Superior temporal gyrus (tissue), 1 donor: Measurements from ENCODE around the gene GRID2.
"Not testable (repeated sequence)": the region's sequence is repeated elsewhere in the genome, so short reads cannot be mapped to it uniquely, and the experiment has no call there.

Experiments used
- DNase-seq: peaks from one replicate; pipeline ENCODE4 v3.0.0-alpha.2; 2016; ENCODE audit errors: extremely low spot score

The GRID2 gene

DNA sequence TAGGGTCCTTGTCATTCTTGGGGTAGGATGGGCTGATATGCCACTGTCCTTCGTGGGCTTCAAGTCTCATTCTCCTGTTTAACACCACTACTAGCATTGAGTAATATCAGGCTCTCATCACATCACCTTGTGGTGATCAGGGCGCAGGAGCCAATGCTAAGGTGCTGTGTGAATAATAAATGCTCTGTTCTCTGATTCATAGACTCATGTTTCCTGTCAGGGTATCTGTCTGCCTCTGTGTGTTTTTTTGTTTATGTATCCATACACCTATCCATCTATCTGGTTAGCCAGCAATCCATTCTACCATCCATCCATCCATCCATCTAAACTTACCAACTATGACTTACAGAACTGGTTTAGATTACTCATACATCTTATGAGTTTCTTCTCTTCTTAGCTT lies 999.7 kb downstream of the GRID2 start:
- no peak for DNase-seq

DNA sequence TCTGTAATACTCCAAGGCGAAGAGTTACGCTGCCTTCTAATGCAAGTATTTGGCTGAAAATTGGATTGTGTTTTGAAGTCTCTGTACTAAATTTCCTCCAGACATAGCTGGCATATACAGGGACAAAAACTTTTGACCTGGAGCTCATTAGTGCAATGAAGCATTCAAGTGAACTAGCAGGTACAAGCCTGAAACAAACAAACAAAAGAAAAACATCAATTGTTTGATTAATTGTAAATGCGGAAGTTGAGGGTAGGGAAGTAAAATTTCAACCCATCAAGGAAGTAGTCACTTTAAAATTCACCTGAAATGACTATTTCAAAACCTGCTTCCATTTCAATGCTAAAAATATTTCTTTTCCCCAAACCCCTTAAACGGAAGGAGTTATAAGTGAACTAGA lies 1008.5 kb downstream of the GRID2 start:
- no peak for DNase-seq

DNA sequence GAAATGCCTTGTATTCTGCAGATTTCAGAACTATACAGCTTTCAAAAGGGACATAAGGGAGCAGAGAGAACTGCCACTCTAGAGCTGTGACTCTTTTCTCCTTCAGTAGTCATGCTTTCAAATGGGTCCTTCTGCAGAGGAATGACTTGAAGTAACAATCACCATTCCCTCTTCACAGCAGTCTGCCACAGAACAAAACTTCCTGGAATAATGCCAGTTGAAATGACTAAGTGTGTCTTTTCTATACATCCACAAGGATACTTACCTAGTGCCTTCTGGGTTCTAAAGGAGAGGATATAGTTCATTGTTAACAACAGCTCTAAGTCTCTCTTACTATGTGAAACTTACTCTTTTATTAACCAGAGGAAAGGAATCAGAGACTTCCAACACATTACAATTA lies 1009.4 kb downstream of the GRID2 start:
- peak; percentile 41 for DNase-seq

DNA sequence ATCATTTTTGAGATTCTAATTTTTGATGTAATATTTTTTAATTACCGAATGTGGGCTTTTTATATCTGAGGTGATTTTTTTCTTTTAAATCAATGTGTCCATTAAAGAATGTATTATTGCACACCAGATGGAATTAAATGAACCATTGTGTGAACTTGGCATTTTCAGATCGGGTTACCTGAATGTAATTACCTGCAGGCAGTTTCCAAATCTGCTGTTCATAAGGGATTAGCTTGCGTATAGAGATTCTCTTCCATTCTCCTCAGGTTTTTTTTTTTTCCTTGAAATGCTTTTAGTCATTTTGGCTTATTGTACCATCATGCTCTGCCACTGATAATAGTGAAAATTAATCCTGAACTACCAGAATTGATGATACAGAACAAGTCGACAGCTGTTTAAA lies 1013.3 kb downstream of the GRID2 start:
- DNase-seq = no peak

DNA sequence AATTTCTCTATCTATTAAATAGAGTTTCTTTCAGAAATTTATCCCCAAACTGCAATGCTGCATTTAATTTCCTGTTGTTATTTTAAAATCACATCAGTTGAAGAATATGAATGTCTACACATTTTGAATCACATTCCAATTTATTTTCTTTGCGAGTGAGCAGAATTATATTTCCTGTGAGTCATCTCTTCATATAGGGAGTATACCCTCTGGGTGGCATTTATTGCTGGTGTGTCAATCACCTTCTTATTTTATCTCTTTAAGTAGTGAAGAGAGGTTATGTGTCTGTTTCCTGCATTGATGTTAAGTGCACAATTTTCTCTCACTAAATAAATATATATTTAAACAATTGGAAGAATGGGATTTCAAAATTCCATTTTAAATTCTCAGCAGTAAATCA lies 1013.8 kb downstream of the GRID2 start:
- DNase-seq = no peak

DNA sequence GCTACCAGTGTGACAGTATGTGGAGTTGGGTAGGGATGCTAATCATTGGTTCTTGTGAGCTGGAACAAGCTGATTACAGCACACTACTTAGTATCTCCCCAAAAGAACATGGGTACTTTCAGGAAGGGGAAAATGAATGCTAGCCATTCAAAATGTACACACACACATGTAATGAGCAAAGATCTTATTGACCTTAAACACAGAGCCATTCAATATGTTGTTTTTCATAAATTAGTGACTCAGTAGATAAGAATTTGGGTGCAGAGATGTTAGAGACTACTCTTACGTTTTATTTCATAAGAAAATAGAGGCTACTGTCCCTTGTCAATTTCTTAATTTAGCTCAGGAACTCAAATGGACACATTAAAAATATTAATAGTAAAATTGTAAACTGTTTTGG lies 1015.3 kb downstream of the GRID2 start:
- no peak for DNase-seq

DNA sequence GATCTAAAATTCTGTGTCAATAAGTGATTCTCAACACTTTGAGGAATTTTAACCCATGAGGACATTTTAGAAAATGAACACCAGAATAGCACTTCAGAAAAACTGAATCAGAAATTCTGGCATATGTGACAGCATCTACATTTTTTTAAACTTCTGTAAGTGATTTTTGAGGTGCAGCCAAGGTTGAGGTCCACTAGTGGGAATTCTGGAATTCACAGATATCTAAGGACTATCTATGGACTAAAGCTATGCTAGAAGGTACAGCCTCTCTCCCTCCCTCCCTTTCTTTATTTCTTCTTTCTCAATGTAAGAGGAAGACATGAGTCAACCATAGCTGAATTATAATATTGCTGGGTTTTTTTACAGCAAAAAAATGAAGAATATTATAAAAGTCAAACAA lies 1016.6 kb downstream of the GRID2 start:
- DNase-seq = no peak

DNA sequence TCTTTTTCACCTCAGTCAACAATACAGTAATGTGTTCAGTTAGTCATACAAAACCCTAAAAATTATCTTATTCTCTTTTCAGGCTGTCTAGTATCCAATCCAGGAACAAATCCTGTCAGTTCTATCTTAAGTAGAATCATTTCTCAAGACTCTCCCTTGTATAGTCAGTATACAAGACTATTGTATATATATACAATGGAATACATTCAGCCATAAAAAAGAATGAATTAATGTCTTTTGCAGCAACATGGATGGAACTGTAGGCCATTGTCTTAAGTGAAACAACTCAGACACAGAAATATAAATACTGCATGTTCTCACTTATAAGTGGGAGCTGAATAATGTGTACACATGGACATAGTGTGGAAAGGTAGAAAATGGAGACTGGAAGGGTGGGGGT lies 1023.6 kb downstream of the GRID2 start:
- no peak for DNase-seq

DNA sequence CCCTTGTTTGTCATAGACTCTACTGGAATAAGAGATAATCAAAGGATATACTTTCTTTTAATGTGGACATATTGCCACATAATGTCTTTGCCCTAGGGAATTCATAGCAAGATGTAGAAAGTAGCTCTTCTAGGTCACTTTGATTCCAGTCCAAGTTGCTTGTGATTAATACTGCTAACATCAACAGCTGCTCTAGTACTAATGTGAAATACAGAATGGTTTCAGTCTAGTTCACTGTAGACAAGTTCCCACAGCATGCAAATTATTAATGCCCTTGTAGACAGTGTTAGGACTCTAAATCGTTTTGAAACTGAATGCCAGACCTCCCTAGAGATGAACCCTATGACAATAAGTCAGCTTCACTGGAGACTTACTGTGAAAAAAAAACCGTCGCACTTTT lies 1030.2 kb downstream of the GRID2 start:
- no peak for DNase-seq

DNA sequence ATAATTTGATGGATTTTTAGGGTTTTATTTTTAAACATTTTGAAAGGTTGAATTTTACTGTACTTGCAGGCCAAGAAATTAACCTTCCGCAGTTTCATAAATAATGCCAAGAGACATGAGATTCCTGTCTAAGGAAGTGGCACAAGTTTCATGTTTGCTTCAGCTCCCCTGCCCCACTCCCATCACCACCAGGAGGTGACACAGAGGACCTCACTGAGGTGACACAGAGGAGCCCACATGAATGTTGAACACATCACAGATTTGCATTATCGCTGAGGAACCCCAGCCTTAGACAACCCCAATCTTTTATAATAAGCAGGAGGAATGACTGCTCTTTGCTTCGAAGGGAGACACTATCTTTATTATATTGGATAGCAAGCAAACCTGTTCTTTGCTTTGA lies 1033.4 kb downstream of the GRID2 start:
- no peak for DNase-seq

DNA sequence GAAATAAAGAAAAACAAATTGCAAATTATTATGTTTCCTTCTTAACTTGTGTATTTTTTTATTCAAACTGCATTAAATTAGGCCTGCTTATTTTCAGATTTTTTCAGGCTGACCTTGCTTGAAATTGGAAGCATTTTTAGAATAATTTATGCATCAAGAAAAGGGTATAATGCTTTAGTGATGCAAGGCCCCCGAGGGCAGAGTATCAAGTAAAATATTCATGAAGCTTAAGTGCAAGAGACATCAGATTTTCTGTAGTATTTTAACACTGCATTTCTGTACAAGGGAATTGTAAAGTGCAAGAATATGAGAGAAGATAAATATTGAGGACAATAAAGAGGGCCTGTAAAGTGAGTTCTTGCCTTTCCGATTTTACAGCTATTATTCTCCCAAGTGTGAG lies 1039.0 kb downstream of the GRID2 start:
- DNase-seq = no peak

DNA sequence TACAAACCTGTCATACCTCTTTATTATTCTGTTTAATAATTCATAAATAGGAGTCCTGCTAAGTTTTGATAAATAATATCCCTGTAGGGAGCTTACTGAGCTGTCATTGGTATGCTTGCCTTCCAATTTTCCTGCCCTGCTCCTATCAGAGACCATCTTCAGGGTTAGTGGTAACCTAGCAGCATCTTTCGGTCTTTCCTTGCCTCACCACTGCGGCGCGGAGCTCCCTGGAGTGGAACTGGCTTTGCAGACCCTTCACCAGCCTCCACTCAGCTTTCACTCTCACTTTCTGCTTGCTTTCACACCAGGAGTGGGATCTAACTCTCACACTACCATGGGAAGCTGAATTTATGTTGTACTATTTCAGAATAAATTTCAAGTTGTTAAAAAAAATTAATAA lies 1043.1 kb downstream of the GRID2 start:
- no peak for DNase-seq

DNA sequence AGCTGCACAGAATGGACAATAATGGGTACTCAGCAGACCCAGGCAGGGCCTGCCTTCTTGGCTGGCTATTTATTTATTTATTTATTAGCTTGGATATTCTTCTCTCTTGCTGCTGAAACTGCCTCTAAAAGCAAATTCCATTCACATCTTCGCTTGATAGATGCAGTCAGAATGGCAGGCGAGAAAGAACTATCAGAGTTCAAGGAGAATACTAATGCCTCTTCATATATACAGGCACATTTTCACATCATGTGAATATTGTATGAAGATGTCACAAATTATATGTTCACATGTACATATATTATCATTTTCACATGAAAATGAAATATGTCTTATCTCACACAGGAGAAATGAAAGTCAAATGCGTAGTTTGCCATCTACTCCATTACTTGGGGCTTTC lies 1045.1 kb downstream of the GRID2 start:
- DNase-seq = no peak

DNA sequence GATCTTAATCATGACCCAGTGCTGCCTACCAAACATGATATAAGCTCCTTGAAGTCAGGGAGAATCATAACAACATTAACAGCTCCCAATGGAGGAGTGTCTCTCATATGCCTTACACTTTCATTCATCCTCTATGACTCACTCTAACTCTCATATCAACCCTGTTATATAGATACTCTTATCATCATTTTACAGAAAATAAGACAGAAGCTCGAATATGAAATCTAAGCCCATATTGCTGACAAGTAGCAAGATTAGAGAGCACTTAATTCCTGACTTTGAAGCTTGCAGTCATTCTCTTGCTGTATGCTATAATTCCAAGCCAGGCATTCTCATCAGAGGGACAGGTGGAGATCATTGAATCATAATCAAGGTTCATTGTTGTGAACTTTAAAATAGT lies 1048.1 kb downstream of the GRID2 start:
- no peak for DNase-seq

DNA sequence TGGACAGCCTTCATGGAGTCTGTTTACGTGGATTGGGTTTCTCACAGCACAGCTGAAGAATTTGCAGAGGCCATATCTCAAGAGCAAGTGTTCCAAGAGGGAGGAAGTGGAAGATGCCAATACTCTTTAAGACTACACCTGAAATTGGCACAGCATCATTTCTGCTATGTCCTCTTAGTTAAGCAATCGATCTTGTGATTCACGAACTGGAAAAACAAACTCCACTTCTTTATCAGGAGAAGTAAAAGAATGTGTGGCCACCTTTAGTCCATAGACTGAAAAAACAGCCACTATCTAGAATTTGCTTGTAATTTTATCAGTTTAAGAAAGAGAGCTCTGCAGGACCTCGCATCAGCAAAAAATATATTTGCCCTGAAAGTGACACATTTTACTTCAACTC lies 1051.6 kb downstream of the GRID2 start:
- no peak for DNase-seq

DNA sequence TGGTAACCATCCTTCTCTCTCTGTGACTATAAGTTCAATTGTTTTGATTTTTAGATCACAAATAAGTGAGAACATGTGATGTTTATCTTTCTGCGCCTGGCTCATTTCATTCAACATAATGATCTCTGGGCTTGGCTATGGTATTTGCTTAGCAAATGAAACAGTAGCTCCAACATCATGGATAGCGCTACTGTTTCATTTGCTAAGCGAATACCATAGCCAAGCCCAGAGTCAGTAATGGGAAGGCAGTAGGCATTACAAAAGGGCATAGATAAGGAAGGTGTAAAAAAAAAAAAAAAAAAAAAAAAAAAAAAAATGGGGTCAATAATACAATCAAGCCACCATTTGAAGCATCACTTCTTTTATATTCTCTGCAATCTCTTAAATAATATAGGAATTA lies 1055.8 kb downstream of the GRID2 start:
- DNase-seq = no peak

DNA sequence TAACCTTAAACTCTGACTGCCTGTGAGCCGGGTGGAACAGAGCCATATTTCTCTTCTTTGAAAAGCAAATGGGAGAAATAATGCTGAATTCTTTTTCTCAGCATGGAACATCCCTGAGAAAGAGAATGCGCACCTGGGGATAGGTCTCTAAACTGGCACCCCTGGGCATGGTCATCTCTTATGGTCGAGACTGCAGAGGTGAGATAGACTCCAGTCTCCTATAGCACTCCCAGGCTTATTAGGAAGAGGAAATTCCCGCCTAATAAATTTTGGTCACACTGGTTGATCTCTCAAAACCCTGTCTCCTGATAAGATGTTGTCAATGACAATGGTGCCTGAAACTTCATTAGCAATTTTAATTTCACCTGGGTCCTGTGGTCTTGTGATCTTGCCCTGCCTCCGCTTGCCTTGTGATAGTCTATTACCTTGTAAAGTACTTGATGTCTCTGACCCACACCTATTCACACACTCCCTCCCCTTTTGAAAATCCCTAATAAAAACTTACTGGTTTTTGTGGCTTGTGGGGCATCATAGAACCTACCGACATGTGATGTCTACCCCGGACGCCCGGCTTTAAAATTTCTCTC lies 1062.5 kb downstream of the GRID2 start:
- not testable (repeated sequence) for DNase-seq

DNA sequence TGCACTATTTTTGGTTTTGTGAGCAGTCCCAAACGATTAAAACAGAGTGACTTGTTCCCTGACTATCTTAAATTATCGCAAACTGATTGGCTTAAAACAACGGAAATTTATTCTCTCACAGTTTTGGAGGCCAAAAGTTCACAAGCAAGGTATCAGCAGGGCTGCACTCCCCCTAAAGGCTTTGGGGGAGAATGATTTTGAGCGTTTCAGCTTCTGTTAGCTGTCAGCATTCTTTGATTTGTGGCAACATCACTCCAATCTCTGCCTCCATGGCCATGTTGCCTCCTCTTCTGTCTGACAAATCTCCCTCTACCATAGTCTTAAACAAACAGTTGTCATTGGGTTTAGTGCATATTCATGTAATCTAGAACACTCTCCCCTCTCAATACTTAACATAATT lies 1065.2 kb downstream of the GRID2 start:
- no peak for DNase-seq

DNA sequence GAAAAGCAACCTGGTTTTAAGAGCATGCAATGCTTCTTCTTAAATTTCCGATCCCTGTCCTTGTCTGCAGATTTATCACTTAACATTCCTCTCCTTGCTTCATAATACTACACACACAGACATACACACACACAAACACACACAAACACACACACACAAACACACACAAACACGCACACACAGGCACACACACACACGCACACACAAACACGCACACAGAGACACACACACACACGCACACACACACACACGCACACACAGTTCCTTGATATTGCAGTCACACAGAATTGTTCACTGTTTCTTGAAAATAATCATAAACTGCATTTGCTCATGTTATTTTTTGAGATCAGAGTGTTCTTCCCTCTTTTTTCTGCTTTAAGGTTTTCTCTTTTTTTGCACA lies 1066.5 kb downstream of the GRID2 start:
- DNase-seq = no peak

DNA sequence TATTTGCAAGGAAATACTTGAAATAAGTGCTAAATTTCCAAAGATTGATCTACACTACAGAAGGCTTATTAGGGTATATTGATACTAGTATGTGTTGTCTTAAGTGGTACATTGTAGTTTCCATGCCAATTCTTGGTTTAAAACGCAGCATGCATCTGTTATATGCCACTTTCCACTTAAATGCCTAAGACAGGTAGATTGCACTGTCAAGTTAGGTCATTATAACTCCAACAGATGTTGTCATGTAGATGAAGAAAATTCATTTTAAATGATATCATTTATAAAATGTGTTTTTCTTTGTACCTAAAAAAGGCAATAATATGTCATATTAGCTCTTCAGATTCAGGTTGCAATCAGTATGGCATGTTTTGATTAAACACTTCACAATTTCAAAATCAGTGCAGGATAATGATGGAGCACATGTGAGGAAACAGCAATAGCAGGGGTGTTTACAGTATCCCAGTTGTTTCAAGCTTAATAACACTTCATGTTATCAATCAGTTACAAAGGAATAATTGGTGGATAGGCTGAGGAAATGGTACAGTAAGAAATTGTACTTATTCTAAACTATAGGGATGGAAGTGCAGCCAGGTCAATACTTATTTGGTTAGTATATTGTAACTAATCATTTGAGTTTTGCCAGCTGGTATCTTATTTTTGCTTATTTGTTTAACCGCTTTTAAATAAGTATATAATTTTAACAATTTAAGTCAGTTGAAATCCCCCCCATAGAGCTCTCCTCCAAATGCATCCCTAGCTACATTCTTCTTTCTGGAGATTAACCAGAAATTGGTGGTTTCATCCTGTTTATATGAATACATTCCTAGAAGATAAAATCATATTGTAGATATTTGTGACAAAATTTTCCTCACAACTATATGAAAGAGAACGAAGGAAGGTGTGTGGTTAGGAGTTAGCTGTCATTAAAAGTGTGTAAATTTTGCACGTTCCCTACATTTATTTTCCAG lies 1070.4 kb downstream of the GRID2 start:
- DNase-seq = no peak

DNA sequence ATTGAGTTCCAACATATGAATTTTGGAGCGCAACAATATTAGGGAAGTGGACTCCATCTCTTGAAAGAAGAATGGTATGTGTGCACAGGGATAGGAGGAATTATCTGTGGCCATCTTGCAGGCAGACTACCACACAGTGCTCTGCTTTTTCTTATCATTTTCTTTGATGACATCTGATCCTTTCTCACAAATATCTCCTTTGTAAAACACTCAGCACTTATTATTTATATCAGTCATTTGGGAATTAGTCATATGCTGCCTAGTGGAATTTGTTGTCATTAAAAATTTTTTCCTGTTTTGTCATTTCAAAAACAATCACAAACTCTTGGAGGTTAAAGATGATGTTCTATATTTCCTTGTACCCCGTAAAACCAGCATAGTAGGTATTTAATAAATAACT lies 1080.5 kb downstream of the GRID2 start:
- DNase-seq = no peak

DNA sequence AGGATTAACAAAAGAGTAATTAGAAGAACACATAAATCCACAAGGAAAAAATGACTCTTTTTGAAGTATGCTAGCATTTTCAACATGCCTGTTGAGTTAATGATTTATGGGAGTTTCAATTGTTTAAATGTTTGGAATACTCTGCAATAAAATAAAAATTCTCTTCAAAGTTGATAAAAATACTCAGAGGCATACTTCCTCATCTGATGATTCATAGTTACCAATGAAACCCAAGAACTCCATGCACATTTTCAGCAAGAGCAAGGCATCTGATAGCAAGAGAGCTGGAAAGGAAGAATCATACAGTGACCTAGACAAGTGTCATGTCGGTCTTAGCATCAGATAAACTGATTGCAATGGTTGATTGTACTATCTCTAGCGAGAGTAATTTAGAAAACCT lies 1081.1 kb downstream of the GRID2 start:
- DNase-seq = no peak

DNA sequence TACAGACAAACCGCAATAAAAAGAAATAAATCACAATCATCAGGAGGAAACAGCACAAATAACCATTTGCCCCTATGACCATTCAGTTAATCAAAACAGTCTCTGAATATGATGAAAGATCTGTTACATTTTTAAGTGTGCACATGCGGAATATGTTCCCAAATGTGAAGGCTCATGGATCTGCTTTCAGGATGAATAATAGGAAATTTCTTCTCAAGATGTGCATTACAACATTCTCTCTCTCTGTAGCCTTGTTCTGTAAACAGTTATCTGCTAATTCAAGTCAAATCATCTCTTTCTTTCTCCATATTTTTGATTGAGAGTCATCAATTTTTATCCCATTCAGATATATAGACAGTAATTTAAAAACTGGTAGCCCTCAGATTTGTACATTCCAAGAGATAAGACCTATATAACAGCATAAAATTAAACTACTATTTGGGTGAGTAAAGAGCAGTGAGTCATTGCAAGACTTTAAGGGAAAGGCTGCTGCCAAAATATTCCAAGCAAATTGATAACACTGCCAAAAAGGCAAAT lies 1090.8 kb downstream of the GRID2 start:
- no peak for DNase-seq
